ENCODE measurements around the gene SLC6A9. TPM values are rescaled to one million over a fixed set of nuclear protein-coding genes. Genes with fewer than 3 reads are reported as not detected.

Gene SLC6A9
- total RNA-seq, 2 experiments from 2014 or later = 8.2 to 21.8 TPM

DNA sequence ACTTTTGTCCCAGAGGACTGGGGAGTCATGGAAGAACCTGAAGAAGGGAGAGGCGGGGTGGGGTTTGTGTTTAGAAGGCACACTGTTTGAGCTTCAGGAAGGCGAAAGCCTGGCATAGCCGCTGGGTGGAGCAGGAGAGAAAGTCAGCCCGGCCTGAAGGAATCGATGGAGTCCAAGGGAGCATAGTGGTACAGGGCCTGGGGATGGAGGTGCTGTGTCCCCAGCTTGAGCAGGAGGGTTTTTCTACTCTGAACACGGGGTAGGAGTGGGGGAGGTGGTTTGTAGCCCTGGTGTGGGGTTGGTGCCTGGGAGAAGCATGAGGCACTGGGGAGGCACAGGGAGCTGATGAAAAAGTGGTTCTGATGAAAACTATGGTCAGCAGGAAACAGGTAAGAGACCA lies 44.5 kb downstream of the SLC6A9 start:
- DNase-seq (ENCODE audit: low spot score) = no peak
- TF ChIP-seq, protein P1, sequence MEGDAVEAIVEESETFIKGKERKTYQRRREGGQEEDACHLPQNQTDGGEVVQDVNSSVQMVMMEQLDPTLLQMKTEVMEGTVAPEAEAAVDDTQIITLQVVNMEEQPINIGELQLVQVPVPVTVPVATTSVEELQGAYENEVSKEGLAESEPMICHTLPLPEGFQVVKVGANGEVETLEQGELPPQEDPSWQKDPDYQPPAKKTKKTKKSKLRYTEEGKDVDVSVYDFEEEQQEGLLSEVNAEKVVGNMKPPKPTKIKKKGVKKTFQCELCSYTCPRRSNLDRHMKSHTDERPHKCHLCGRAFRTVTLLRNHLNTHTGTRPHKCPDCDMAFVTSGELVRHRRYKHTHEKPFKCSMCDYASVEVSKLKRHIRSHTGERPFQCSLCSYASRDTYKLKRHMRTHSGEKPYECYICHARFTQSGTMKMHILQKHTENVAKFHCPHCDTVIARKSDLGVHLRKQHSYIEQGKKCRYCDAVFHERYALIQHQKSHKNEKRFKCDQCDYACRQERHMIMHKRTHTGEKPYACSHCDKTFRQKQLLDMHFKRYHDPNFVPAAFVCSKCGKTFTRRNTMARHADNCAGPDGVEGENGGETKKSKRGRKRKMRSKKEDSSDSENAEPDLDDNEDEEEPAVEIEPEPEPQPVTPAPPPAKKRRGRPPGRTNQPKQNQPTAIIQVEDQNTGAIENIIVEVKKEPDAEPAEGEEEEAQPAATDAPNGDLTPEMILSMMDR (conservative IDR thresholded peaks at IDR 0.05; ENCODE audit: low read length) = peak; percentile 47; the same call in 1 of the 2 replicates
- no peak for TF ChIP-seq EZH2phosphoT487 (IDR thresholded peaks at IDR 0.05; ENCODE audit: borderline replicate concordance, low read depth, low read length)
- no TSS peak for BruUV-seq (replicated peaks)
- Histone ChIP-seq H3K79me2 (ENCODE audit: insufficient read depth, low read depth, low read length) (no peaks in the 10 kb centered on the region), H3K9me3 (ENCODE audit: low read length) (no peaks in the 10 kb centered on the region), H3K4me1 (ENCODE audit: insufficient read depth, low read length, poor library complexity, severe bottlenecking) (peaks cover 10% of the 10 kb centered on the region), H3K9me2 (ENCODE audit: insufficient read depth, low read length) (no peaks in the 10 kb centered on the region), H2AFZ (ENCODE audit: low read length) (no peak overlapping the region), H3K4me2 (ENCODE audit: low read length) (no peak overlapping the region), H4K20me1 (ENCODE audit: insufficient read depth, low read length) (no peaks in the 10 kb centered on the region), H3K27ac (ENCODE audit: low read depth, low read length, poor library complexity, severe bottlenecking) (no peak overlapping the region), H3K36me3 (ENCODE audit: insufficient read depth, low read length) (no peaks in the 10 kb centered on the region), H3K4me3 (ENCODE audit: low read depth, low read length, poor library complexity, severe bottlenecking) (no peak overlapping the region)
- CTCF ChIA-PET (ENCODE audit: unreplicated experiment) = interaction anchor here (0.6 kb wide), 1 partner anchor 155 kb away, joined by 3 read pairs; no protein-coding TSS in a partner anchor
- POLR2A ChIA-PET = no interaction called here
- intact Hi-C loops (cut with micrococcal nuclease; ENCODE audit: unreplicated experiment) = no loop called here

DNA sequence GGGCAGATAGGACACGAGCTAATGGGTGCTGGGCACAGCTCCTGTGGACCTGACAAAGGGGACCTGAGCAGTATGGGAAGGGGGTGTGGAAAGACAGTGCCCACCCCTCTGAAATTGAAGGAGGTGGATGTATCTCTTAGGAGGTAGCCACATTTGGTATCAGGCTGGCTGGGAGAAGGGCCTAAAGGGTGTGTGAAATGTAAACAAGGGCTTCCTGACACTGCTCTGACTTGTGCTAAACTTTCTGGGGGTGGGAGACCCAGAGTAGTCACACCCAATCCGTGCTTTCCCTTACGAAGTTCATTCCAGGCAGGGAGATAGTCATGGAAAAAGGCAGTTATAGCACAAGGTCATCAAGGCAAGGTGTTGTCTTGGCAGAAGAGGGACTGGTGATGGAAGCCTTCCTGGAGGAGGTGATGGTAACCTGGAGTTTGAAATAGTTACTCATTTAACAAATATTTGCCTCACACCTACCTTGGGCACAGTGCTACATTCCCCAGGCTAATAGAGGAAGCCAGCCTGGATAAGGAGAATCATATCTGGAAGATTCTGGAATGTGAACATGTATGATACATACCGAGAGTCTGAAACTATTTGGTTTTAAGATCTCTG lies 45.2 kb downstream of the SLC6A9 start:
- H3K9me2 ChIP-seq (ENCODE audit: insufficient read depth, low read length) = no peaks in the 10 kb centered on the region
- intact Hi-C loops (cut with micrococcal nuclease; ENCODE audit: unreplicated experiment) = no loop called here
- H4K20me1 ChIP-seq (ENCODE audit: insufficient read depth, low read length) = no peaks in the 10 kb centered on the region
- H3K4me3 ChIP-seq (ENCODE audit: low read depth, low read length, poor library complexity, severe bottlenecking) = no peak overlapping the region
- H2AFZ ChIP-seq (ENCODE audit: low read length) = no peak overlapping the region
- H3K4me2 ChIP-seq (ENCODE audit: low read length) = no peak overlapping the region
- no peaks in the 10 kb centered on the region for H3K9me3 ChIP-seq (ENCODE audit: low read length)
- H3K27ac ChIP-seq (ENCODE audit: low read depth, low read length, poor library complexity, severe bottlenecking) = no peak overlapping the region
- H3K4me1 ChIP-seq (ENCODE audit: insufficient read depth, low read length, poor library complexity, severe bottlenecking) = peaks cover 6% of the 10 kb centered on the region
- H3K36me3 ChIP-seq (ENCODE audit: insufficient read depth, low read length) = no peaks in the 10 kb centered on the region
- no TSS peak for BruUV-seq (replicated peaks)
- TF ChIP-seq, protein P1 (conservative IDR thresholded peaks at IDR 0.05; ENCODE audit: low read length) = no peak
- no peak for TF ChIP-seq EZH2phosphoT487 (IDR thresholded peaks at IDR 0.05; ENCODE audit: borderline replicate concordance, low read depth, low read length)
- no peak for DNase-seq (ENCODE audit: low spot score)
- H3K79me2 ChIP-seq (ENCODE audit: insufficient read depth, low read depth, low read length) = no peaks in the 10 kb centered on the region
- POLR2A ChIA-PET = no interaction called here
- CTCF ChIA-PET (ENCODE audit: unreplicated experiment) = no interaction called here

DNA sequence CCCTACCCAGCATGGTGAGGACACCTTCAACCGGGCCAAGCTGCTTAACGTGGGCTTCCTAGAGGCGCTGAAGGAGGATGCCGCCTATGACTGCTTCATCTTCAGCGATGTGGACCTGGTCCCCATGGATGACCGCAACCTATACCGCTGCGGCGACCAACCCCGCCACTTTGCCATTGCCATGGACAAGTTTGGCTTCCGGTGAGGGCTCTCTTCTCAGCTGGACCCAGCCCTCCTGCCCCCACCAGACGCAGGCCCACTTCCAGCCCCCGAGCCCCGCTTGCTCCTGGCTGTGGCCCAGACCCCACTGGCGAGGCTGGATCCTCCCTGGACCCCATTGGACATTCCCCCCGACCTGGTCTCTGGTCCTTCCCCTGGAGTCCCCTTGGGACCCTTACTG lies 46.4 kb downstream of the SLC6A9 start:
- intact Hi-C loops (cut with micrococcal nuclease; ENCODE audit: unreplicated experiment) = no loop called here
- Histone ChIP-seq H2AFZ (ENCODE audit: low read length) (no peak overlapping the region), H3K9me2 (ENCODE audit: insufficient read depth, low read length) (no peaks in the 10 kb centered on the region), H3K79me2 (ENCODE audit: insufficient read depth, low read depth, low read length) (no peaks in the 10 kb centered on the region), H3K9me3 (ENCODE audit: low read length) (no peaks in the 10 kb centered on the region), H3K36me3 (ENCODE audit: insufficient read depth, low read length) (no peaks in the 10 kb centered on the region), H3K4me1 (ENCODE audit: insufficient read depth, low read length, poor library complexity, severe bottlenecking) (no peaks in the 10 kb centered on the region), H3K4me2 (ENCODE audit: low read length) (no peak overlapping the region), H3K27ac (ENCODE audit: low read depth, low read length, poor library complexity, severe bottlenecking) (no peak overlapping the region), H4K20me1 (ENCODE audit: insufficient read depth, low read length) (no peaks in the 10 kb centered on the region), H3K4me3 (ENCODE audit: low read depth, low read length, poor library complexity, severe bottlenecking) (no peak overlapping the region)
- no TSS peak for BruUV-seq (replicated peaks)
- ChIA-PET CTCF (ENCODE audit: unreplicated experiment) (no interaction called here), POLR2A (no interaction called here)
- DNase-seq (ENCODE audit: low spot score) = no peak
- TF ChIP-seq EZH2phosphoT487 (IDR thresholded peaks at IDR 0.05; ENCODE audit: borderline replicate concordance, low read depth, low read length) = no peak
- TF ChIP-seq, protein P1 (conservative IDR thresholded peaks at IDR 0.05; ENCODE audit: low read length) = no peak
